ENCODE data around the gene SPINK1.
A peak's percentile ranks its signal among the peaks of the same experiment; 100 is the strongest.
"Not testable (repeated sequence)": the region's sequence is repeated elsewhere in the genome, so short reads cannot be mapped to it uniquely, and the experiment has no call there.

Gene SPINK1, protein sequence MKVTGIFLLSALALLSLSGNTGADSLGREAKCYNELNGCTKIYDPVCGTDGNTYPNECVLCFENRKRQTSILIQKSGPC

DNA sequence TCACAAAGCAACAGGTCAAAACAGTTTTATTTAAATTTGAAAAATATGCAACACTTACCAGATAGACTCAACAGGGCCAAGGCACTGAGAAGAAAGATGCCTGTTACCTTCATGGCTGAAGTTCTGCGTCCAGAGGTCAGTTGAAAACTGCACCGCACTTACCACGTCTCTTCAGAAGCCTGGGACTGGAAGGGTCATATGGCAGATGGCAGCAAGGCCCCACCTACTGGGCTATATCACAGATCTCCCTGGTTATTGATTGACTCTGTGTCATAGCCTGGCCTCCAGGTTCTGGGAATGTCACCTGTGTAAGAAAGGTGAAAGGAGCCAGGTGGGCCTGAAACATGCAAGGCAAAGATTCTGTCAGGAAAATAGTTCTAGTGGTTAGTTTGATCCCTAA is at the start of gene SPINK1:
Gene SPINK1 (minus strand): TSS at position 207 of the 400 bp plus-strand sequence. CDS start 94 bp downstream, at position 113.
- DNase-seq (ENCODE audit: low read depth in 2 of 2), result no peak

DNA sequence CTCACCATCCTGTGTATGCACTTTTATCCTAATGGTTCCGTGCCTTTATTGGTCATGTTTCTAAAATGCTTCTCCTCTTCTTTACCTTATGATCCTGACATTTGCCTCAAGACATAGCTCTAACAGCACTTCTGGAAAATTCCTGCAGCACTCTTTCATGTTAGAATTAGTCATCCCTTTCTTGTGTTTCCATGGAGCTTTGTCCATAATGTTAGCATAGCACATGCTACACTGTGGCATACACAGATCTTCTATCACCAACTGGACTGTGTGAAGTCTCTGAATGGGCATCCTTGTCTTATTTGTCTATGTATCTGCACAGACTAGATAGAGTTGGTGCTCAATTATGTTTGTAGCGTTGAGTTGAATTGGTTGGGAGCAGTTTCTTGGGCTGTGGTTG is 49.0 kb upstream of the SPINK1 start:
- DNase-seq (ENCODE audit: low read depth in 2 of 2), result no peak

DNA sequence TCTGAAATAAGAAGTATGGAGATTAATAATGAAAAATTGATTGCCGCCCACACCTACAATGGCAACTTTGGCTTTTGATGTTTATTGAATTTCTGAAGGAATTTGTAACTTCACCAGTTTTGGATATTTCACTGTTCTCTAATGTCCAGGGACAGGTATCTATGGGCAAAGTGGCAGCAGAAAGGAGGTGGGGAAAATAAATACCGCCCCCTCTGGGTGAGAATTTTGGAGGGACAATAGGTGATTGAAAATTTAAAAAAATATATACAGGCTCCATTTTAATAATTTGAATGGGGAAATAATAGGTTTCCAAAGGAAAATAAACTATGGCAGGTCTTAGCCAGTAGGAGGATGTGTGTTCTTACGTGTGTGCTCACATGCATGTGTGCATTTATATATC is 48.3 kb upstream of the SPINK1 start:
- no peak for DNase-seq (ENCODE audit: low read depth in 2 of 2)

DNA sequence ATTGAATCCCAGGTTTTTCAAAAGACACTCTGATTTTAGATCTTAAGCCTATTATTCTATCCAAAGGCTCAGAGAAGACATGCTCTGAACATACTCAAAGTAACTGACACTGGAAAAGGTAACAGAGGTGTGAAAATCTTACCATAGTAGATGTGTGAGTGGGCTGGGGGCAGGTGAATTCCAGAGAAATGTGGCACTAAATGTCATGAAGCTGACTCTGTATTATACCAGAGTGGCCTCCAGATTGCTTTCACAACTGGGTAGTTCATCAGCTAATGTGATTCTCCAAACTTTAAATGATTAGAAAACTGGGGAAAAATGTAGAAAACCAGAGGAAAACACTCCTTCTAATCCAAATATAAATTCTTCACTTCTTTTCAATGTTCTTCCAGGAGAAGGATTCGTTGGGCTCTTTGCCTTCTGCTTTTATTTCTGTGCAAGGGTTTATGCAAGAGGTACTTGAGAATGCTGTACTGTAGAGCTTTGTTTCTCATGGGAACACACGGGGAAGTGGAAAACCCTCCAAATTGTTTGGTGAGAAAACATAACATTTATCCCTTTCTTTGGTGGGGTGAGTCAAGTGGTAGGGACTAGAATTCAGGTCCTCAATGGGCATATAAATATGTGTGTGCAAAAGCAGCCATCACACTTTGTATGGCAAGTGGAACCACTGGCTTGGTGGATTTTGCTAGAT is 46.7 kb upstream of the SPINK1 start, which contains the start of gene SCGB3A2:
Gene SCGB3A2 (plus strand): TSS at position 646 of the 694 bp plus-strand sequence. CDS start 93 bp downstream, outside the sequence.
- no peak for DNase-seq (ENCODE audit: low read depth in 2 of 2)

DNA sequence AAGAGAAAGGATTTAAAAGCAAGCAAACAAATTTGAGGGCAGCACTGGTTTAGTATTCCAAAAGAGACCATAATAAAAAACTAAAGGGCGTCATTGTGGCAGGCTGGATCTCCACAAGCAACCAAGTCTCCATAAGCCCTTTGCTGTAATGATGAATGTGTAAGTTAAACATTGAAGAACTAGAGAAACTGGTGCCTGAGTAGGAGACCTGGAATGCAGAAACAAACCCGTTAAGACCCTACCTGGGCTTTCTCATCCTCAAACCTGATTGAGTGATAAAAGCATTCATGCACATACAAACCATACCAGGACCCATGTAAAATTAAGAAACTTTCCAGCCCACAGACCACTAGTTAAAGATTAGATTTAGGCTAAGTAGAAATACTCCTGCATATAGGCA is 45.2 kb upstream of the SPINK1 start:
- DNase-seq (ENCODE audit: low read depth in 2 of 2), result no peak

DNA sequence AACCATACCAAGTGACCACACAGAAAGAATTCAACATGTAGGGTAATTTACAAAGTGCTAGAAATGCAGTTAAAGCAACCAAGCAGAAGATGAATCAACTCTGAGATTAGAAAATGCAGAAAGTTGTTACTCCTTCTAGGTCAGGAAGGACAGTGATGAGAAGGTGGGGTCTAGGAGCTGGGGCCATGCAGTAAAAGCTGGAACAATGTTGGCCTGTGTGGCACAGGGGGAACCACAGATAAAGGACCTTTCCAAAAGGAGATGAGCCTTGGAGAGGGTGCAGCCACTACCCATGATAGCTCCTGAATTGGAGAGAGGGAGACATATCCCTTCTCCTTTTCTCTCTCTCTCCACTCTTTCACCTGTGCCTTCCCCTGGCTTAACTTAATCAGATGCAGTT is 44.7 kb upstream of the SPINK1 start:
- DNase-seq (ENCODE audit: low read depth in 2 of 2), result no peak

DNA sequence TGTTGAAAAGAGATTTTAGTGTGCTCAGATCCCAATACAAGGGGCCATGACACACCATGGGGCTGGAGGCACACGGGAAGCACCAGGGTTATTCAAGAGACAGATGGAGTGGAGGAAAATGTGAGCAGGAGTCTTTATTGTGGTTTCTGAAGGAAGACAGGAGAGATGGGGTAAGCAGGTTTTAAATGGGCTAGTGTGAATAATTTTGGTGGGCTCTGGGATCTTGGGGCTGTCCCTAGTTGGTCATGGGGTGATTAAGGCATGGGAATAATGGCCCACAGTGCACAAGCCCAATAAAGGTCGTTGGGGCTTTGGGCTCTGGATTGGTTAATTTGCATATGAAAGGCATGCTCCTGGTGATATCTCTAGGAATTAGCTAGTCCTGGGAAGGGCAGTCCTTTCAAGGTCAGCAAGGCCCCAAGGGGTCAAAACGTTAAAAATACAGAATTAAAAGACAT is 43.5 kb upstream of the SPINK1 start:
- no peak for DNase-seq (ENCODE audit: low read depth in 2 of 2)

DNA sequence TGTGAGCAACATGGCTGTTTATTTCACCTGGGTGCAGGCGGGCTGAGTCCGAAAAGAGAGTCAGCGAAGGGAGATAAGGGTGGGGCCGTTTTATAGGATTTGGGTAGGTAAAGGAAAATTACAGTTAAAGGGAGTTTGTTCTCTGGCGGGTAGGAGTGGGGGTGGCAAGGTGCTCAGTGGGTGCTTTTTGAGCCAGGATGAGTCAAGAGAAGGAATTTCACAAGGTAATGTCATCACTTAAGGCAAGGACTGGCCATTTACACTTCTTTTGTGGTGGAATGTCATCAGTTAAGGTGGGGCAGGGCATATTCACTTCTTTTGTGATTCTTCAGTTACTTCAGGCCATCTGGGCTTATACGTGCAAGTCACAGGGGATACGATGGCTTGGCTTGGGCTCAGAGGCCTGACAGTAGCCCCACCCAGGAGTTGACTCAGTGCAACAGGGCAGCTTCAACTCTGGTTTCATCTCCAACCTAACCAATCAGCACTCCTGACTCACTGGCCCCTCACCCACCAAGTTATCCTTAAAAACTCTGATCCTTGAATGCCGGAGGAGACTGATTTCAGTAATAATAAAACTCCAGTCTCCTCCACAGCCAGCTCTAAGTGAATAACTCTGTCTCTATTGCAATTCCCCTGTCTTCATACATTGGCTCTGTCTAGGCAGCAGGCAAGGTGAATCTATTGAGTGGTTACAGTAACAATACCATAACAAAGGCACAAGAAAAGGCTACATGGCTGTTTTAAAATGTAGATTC is 42.8 kb upstream of the SPINK1 start:
- not testable (repeated sequence) for DNase-seq (ENCODE audit: low read depth in 2 of 2)

DNA sequence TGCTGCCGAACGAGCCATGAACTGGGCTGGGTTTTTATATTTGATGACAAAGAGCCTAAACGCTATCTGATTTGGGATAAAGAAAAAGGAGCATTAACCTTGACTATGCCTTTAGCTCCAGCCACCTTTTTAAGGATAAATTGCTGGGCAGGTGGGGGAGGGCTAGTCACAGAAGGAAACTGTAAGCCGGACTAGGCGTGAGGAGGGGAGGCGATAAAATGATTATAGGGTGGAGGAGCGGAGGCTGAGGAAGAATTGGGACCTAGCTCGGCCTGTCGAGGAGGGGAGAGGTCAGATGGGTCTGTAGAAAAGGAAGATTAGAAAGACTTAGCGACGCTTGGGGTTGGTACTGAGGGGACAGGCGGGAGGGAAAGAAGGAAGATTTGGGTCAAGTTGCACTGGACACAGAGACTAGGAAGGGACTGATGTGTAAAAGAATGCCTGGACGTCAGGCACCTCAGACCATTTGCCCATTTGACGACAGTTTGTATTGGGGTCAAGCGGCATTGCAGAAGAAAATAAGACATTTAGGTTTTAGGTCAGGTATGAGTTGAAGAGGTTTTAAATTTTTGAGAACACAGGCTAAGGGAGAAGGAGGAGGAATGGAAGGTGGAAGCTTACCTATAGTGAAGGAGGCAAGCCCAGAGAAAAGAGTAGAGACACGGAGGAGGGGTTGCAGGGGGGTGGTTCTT is 41.4 kb upstream of the SPINK1 start:
- DNase-seq (ENCODE audit: low read depth in 2 of 2), result not testable (repeated sequence)

DNA sequence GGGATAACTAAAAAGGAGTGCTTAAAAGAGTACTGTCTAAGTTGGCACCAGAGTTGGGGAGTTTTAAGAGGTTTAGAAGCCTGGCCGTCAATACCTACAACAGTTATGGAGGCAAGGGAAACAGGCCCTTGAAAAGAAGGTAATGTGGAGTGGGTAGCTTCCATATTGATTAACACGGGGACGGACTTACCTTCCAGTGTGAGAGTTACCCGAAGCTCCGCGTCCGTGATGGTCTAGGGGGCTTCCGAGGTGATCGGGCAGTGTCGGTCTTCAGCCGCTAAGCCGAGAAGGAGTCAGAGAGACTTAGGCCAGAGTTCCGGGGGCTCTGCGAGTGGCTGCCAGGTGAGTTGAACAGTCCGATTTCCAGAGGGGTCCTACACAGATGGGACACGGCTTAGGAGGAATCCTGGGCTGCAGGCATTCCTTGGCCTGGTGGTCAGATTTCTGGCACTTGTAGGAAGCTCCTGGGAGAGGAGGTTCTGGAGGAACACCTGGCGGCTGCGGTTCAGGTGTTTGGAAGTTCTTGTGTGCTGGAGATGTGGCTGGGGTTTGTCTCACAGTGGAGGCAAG is 40.6 kb upstream of the SPINK1 start:
- not testable (repeated sequence) for DNase-seq (ENCODE audit: low read depth in 2 of 2)

DNA sequence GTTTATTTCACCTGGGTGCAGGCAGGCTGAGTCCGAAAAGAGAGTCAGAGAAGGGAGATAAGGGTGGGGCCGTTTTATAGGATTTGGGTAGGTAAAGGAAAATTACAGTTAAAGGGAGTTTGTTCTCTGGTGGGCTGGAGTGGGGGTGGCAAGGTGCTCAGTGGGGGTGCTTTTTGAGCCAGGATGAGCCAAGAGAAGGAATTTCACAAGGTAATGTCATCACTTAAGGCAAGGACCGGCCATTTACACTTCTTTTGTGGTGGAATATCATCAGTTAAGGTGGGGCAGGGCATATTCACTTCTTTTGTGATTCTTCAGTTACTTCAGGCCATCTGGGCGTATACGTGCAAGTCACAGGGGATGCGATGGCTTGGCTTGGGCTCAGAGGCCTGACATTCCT is 38.4 kb upstream of the SPINK1 start:
- DNase-seq (ENCODE audit: low read depth in 2 of 2), result not testable (repeated sequence)

DNA sequence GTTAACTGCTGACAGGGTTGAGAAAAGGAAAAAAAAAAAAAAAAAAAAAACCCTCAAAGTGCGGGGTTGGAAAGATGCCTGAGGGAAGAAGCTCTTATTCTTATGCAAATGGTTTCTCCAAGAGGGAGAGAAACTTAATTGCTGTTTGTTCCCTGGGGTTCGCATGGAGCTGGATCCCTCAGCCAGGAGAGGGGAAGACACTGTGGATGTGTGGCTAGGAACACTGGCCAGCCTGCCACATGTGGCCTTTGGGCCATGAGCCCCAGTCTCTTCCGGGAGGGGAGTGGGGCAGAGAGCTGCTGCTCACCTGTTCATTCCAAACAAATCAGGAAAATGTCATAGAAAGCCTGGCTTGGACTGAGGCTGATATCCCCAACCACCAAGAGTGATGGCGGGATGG is 37.6 kb upstream of the SPINK1 start:
- no peak for DNase-seq (ENCODE audit: low read depth in 2 of 2)

DNA sequence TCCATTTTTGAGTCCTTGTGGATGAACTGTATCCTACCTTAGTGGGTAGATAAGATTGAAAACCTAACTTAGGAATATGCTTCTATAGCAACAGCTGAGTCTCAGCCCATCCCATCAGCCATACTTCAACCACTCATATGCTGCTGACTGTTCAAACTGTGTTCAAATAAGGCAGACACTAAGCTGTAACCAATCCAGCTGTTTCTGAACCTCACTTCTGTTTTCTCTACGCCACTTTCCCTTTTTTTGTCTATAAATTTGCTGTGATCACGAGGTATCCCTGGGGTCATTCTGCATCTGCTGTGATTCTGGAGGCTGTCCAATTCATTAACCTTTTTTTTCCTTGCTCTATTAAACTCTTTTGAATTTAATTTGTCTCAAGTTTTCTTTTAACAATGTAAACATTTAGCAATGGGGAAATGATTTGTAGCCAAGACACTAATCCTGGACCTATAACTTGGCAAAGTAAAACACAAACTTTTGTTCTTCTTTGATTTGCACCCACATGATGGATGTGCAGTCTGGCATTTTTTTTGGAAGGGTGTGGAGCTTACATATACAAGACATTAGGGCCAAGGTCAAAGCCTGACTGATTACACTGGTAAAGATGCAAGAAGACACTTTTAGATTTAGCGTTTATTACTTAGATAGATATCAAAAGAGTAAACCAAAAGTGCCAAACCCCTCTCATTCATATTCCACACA is 32.1 kb upstream of the SPINK1 start:
- no peak for DNase-seq (ENCODE audit: low read depth in 2 of 2)

DNA sequence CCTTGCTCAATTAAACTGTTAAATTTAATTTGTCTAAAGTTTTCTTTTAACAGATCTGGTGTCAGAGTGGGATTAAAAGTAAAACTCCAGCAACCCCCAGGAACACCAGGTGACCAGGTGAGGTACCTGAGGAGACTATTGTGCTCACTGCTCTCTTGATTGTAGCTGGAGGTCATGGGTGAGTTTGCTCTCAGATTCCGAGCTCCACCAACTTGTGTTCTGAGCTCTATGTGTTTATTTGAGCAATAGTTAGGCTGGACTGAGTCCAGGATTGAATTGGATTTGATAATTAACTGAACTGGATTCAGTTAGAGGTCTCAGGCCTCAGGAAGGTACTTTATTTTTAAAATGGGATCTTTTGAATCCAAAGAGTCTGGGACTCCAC is 29.2 kb upstream of the SPINK1 start:
- no peak for DNase-seq (ENCODE audit: low read depth in 2 of 2)

DNA sequence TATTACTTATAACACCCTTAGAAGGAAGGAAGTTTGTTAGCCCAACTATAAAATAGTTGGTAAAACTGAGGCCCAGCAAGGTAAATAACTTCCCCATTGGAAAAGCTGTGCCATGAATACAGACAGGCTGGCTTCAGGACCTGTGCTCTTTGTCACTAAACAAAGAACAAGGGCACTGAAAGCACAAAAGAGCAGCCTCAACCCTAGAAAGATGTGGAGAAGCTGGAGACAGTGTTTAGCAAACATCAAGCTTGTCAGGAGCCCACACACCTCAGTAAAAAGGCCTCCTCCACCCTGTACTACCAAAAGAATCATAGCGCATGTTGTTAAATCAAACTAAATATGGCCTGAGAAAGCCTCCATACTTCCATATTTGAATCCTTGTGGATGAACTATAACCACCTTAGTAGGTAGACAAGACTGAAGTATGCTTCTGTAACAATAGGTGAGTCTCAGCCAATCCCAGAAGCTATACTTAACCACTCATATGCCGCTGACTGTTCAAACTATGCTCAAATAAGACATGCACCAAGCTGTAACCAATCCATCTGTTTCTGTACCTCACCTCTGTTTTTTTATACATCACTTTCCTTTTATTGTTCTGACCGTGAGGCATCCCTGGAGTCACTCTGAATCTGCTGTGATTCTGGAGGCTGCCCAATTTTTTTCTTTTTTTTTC is 28.6 kb upstream of the SPINK1 start:
- no peak for DNase-seq (ENCODE audit: low read depth in 2 of 2)

DNA sequence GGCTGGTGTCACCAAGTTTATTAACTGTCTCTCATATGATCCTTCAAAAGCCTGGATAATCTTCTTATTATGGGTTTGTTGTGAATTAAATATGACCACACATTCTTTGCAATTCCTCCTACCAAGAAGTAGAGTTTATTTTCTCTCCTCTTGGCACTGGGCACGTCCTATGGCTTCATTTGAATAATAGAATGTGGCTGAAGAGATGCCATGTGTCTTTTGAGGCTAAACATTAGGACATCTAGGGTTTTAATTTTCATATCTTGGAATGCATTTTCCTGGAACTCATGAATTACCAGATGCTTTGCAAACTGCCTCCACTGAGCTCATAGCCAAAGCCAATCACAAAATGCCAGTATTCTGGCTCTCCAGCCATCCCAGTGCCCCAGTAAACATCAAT is 27.1 kb upstream of the SPINK1 start:
- no peak for DNase-seq (ENCODE audit: low read depth in 2 of 2)

DNA sequence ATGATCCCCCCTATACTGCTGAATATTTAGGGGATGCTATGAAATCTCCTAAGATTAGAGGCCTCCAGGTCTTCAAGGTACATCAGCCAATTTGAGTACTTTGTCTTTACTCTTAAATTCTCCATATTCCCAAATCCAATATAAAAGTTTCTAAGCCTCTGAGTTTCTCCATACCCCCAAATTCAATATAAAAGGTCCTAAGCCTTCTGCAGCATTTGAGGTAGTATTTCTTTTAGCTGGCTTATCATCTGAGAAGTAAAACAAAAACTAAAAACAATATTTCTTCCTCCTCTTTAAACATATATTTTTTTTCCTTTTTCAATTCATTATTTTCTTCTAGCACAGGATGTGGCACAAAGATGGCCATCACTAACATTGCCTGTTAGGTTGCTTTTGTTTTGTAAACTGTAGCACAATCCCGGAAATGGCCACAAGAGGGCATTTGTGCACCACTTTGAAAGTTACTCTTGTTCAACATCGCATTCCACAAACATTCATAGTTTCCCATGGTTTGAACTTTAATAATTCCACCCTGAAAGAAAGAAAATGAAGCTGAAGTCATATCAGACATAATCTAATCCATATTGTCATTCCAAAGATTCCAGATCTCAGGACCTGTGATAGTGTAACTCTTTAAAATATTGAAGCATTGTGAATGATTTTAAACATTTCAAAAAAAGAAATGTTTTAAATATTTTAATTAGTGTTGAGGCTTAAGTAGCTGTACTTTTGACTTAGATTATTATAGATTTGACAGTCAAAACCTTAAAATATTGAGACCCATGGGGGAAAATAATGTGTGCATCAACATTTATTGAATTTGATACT is 26.0 kb upstream of the SPINK1 start:
- peak in 1 of 2 donors; percentile 4 for DNase-seq (ENCODE audit: low read depth in 2 of 2)

DNA sequence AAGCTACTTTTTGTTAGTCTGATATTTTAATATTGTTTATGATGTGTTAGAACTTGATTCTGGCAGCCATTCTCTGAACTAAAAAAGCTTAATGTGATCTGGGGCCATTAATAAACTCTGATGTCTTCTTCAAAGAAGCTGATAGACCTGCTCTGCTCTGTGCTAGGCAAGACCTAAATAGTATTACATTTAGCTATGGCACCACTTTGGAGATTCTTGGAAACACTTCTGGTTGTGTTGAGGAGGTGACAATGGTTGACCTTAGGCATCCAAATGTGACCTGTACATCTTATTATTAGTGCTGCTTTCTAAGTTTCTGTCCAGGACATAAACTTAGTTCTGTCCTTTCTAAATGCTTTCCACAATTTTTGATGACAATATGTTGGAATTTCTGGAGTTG is 25.3 kb upstream of the SPINK1 start:
- no peak for DNase-seq (ENCODE audit: low read depth in 2 of 2)

DNA sequence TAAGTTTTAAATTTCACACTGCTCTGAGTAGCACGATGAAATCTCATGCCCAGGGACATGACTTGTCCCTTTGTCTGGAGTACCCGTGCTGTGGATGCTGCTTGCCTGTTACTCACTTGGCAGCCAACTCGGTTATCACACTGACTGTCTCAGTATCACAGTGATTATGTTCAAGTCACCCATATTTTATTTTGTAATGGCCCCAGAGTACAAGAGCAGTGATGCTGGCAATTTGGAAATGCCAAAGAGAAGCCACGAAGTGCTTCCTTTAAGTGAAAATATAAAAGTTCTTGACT is 24.3 kb upstream of the SPINK1 start:
- DNase-seq (ENCODE audit: low read depth in 2 of 2), result no peak

Data from activated CD8-positive, alpha-beta memory T cell treated with anti-CD3 and anti-CD28 coated beads for 4 hours (primary cell).